ENCODE data around the gene EBI3.
A peak's percentile ranks its signal among the peaks of the same experiment; 100 is the strongest.
"Not testable (repeated sequence)": the region's sequence is repeated elsewhere in the genome, so short reads cannot be mapped to it uniquely, and the experiment has no call there.

EBI3 gene

DNA sequence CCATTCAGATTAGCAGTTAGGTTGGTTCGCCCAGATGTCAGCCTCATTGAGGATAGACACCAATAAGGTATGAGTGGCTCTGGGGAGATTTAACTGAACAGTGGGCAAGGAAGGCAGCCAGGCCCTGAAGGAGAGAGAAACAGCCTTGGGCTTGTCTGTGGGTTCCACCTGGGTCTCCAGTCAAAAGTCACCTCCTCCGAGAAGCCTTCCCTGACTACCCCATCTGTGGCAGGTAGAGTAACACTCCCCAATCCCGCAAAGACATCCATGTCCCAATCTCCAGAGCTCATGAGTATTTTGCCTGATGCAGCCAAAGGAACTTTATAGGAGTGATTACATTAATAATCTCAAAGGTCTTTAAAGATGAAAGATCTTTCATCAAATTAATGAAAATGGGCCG is 9.5 kb downstream of the EBI3 start:
- H3K4me1 ChIP-seq (ENCODE audit: control insufficient read depth in 1 of 2, insufficient read depth in 2 of 2, low read length in 2 of 2) = no peaks in the 10 kb centered on the region
- no peak overlapping the region for H2BK12ac ChIP-seq (ENCODE audit: low read length)
- no peak overlapping the region for H4K8ac ChIP-seq (ENCODE audit: low read depth, low read length)
- WGBS (ENCODE audit: extremely low coverage, insufficient coverage, insufficient read length) = no CpG with 5 or more reads among the region's 4 CpGs
- H3K14ac ChIP-seq (ENCODE audit: low read length) = no peak overlapping the region
- H3K4me2 ChIP-seq (ENCODE audit: low read length) = no peak overlapping the region
- no peak overlapping the region for H3K9ac ChIP-seq (ENCODE audit: low read length)
- no peak overlapping the region for H2BK120ac ChIP-seq (ENCODE audit: insufficient read depth, low read length, poor library complexity)
- H3K27me3 ChIP-seq (ENCODE audit: insufficient read depth, low read length) = no peaks in the 10 kb centered on the region
- no peak overlapping the region for H4K12ac ChIP-seq (ENCODE audit: low read depth, low read length)
- H4K91ac ChIP-seq (ENCODE audit: low read depth, low read length) = no peak overlapping the region
- H3K79me2 ChIP-seq (ENCODE audit: control insufficient read depth, insufficient read depth, low read length, poor library complexity) = no peaks in the 10 kb centered on the region
- H3K9me3 ChIP-seq (ENCODE audit: insufficient read depth, low read depth, low read length) = peaks cover 3% of the 10 kb centered on the region
- H3K36me3 ChIP-seq (ENCODE audit: control insufficient read depth in 1 of 2, insufficient read depth in 2 of 2, low read length in 2 of 2) = no peaks in the 10 kb centered on the region
- H2AK5ac ChIP-seq (ENCODE audit: low read length) = no peak overlapping the region
- H2AFZ ChIP-seq (ENCODE audit: insufficient read depth, low read length, poor library complexity) = no peak overlapping the region
- H3K79me1 ChIP-seq (ENCODE audit: low read length) = no peaks in the 10 kb centered on the region
- no peak overlapping the region for H3K27ac ChIP-seq (ENCODE audit: low read depth, low read length)
- no peak for DNase-seq
- no peak overlapping the region for H2BK5ac ChIP-seq (ENCODE audit: low read depth, low read length, poor library complexity)
- H3K4me3 ChIP-seq (ENCODE audit: low read depth, low read length) = no peak overlapping the region
- no peak overlapping the region for H3K23ac ChIP-seq (ENCODE audit: low read length)
- no peak overlapping the region for H3K4ac ChIP-seq (ENCODE audit: low read depth, low read length)
- H3K18ac ChIP-seq (ENCODE audit: low read length) = no peak overlapping the region

DNA sequence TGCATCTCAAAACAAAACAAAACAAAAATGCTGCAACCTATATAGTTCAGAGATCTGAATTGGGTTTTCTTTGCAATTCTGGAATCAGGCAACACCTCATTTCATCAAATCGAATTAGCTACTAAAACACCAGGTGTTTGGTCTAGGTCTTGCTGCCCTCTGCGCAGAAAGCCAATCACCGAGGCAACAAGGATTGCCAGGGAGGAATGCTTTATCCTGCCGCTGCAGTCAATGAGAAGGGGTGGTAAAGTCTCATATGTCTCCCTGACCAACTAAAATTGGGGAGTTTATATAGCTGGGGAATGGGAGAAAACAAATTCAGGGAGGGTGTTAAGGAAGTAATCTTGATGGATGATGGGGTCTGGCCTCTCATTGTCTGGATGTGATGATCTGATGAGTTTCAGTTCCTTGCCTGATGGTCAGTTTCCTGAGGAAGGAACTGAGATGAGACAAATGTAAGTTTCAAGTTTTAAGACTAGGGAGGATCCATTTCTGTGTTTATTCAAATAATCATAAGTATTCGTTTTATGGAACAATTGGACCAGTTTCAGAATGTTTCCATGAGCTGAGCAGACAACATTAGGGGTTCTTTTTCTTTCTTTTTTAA is 12.6 kb downstream of the EBI3 start:
- Histone ChIP-seq H3K23ac (ENCODE audit: low read length) (no peak overlapping the region), H2BK12ac (ENCODE audit: low read length) (no peak overlapping the region), H3K9me3 (ENCODE audit: insufficient read depth, low read depth, low read length) (peaks cover 3% of the 10 kb centered on the region), H3K79me1 (ENCODE audit: low read length) (peaks cover 4% of the 10 kb centered on the region), H3K27me3 (ENCODE audit: insufficient read depth, low read length) (no peaks in the 10 kb centered on the region), H3K4me3 (ENCODE audit: low read depth, low read length) (no peak overlapping the region), H3K27ac (ENCODE audit: low read depth, low read length) (no peak overlapping the region), H3K18ac (ENCODE audit: low read length) (no peak overlapping the region), H3K4me2 (ENCODE audit: low read length) (no peak overlapping the region), H4K91ac (ENCODE audit: low read depth, low read length) (no peak overlapping the region), H3K4me1 (ENCODE audit: control insufficient read depth in 1 of 2, insufficient read depth in 2 of 2, low read length in 2 of 2) (peaks cover 0 to 3% of the 10 kb centered on the region in 2 experiments), H3K4ac (ENCODE audit: low read depth, low read length) (no peak overlapping the region), H3K9ac (ENCODE audit: low read length) (no peak overlapping the region), H2AK5ac (ENCODE audit: low read length) (no peak overlapping the region), H3K36me3 (ENCODE audit: control insufficient read depth in 1 of 2, insufficient read depth in 2 of 2, low read length in 2 of 2) (no peaks in the 10 kb centered on the region), H4K12ac (ENCODE audit: low read depth, low read length) (no peak overlapping the region), H3K14ac (ENCODE audit: low read length) (no peak overlapping the region), H2BK120ac (ENCODE audit: insufficient read depth, low read length, poor library complexity) (no peak overlapping the region), H2AFZ (ENCODE audit: insufficient read depth, low read length, poor library complexity) (no peak overlapping the region), H2BK5ac (ENCODE audit: low read depth, low read length, poor library complexity) (no peak overlapping the region), H3K79me2 (ENCODE audit: control insufficient read depth, insufficient read depth, low read length, poor library complexity) (peaks cover under 1% of the 10 kb centered on the region), H4K8ac (ENCODE audit: low read depth, low read length) (no peak overlapping the region)
- no peak for DNase-seq
- no CpG with 5 or more reads among the region's 5 CpGs for WGBS (ENCODE audit: extremely low coverage, insufficient coverage, insufficient read length)

DNA sequence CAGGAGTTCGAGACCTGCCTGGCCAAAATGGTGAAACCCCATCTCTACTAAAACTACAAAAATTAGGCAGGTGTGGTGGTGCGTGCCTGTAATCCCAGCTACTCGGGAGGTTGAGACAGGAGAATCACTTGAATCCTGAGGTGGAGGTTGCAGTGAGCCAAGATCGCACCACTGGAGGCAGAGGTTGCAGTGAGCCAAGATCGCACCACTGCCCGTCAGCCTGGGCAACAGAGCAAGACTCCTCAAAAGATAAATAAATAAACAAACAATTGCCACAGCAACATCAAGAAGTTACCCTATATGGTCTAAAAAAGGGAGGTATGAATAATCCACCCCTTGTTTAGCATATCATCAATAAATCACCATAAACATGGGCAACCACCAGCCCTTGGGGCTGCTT is 16.6 kb downstream of the EBI3 start:
- not testable (repeated sequence) for H3K27me3 ChIP-seq (ENCODE audit: insufficient read depth, low read length); H3K79me1 ChIP-seq (ENCODE audit: low read length); H3K79me2 ChIP-seq (ENCODE audit: control insufficient read depth, insufficient read depth, low read length, poor library complexity); H3K14ac ChIP-seq (ENCODE audit: low read length); H3K9ac ChIP-seq (ENCODE audit: low read length); H3K4me1 ChIP-seq (ENCODE audit: control insufficient read depth in 1 of 2, insufficient read depth in 2 of 2, low read length in 2 of 2); H3K18ac ChIP-seq (ENCODE audit: low read length); H2BK12ac ChIP-seq (ENCODE audit: low read length); H3K9me3 ChIP-seq (ENCODE audit: insufficient read depth, low read depth, low read length); H2BK5ac ChIP-seq (ENCODE audit: low read depth, low read length, poor library complexity); H3K4ac ChIP-seq (ENCODE audit: low read depth, low read length); H3K4me2 ChIP-seq (ENCODE audit: low read length); H2AK5ac ChIP-seq (ENCODE audit: low read length); H3K27ac ChIP-seq (ENCODE audit: low read depth, low read length); H2AFZ ChIP-seq (ENCODE audit: insufficient read depth, low read length, poor library complexity); H2BK120ac ChIP-seq (ENCODE audit: insufficient read depth, low read length, poor library complexity); H3K4me3 ChIP-seq (ENCODE audit: low read depth, low read length); H4K12ac ChIP-seq (ENCODE audit: low read depth, low read length); H3K23ac ChIP-seq (ENCODE audit: low read length); H4K91ac ChIP-seq (ENCODE audit: low read depth, low read length); DNase-seq
- H4K8ac ChIP-seq (ENCODE audit: low read depth, low read length) = peak overlapping the region; percentile 99
- WGBS (ENCODE audit: extremely low coverage, insufficient coverage, insufficient read length) = no CpG with 5 or more reads among the region's 6 CpGs
- H3K36me3 ChIP-seq (ENCODE audit: control insufficient read depth in 1 of 2, insufficient read depth in 2 of 2, low read length in 2 of 2) = peaks cover 15 to 18% of the 10 kb centered on the region in 2 experiments

DNA sequence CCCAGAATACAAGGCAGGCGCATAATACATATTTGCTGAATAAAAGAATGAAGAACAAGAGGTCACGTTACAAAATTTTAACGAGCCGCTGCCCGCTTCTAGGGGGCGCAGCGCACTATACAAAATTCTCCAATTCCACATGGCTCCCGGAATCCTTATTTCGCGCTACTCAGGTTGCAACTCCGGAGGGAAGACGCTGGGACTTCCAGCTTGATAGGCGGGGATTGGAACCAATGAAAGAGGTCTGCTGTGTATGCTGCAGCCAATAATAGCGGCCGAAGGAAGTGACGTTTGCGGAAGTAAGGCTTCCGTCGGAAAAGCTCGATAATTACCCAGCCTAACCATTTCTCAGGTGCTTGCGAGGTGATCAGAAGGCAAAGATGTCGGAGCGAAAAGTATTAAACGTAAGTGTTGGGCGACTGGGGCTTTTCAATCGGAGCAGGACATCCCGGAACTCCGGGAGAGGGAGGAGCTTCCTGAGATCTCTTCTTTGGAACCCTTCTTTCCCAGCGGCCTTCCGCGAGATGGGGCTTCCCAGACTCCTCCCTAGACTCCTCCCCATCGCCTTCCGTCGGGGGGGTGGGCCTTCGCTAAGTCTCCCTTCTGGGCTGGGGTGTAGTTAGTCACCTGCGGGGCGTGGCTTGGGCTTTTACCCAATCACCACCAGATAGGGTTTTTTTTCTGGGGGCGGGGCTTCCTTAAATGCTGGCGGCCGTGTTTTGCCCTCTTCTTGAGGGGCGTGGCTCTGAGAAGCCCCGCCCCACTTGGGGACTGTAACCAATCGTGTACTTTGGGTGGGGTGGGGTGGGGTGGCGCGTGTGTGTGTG is 17.7 kb downstream of the EBI3 start, which contains the start of gene YJU2:
YJU2 (plus strand) TSS at position 314 of the 827 bp plus-strand sequence; CDS start at position 381, 67 bp downstream.
- Histone ChIP-seq H3K4ac (ENCODE audit: low read depth, low read length) (peak within 1 kb of the TSS; percentile 89), H3K4me3 (ENCODE audit: low read depth, low read length) (peak within 1 kb of the TSS; percentile 83), H3K23ac (ENCODE audit: low read length) (no peak within 1 kb of the TSS), H3K14ac (ENCODE audit: low read length) (peak within 1 kb of the TSS; percentile 92), H2BK12ac (ENCODE audit: low read length) (peak within 1 kb of the TSS; percentile 24), H3K79me1 (ENCODE audit: low read length) (peaks cover 5% of the 10 kb centered on the region), H2AK5ac (ENCODE audit: low read length) (peak within 1 kb of the TSS; percentile 57), H2BK5ac (ENCODE audit: low read depth, low read length, poor library complexity) (peak within 1 kb of the TSS; percentile 97), H4K8ac (ENCODE audit: low read depth, low read length) (peak within 1 kb of the TSS; percentile 99), H3K79me2 (ENCODE audit: control insufficient read depth, insufficient read depth, low read length, poor library complexity) (peaks cover 2% of the 10 kb centered on the region), H3K9me3 (ENCODE audit: insufficient read depth, low read depth, low read length) (no peaks in the 10 kb centered on the region), H3K27me3 (ENCODE audit: insufficient read depth, low read length) (no peaks in the 10 kb centered on the region), H3K18ac (ENCODE audit: low read length) (peak within 1 kb of the TSS; percentile 92), H4K12ac (ENCODE audit: low read depth, low read length) (peak within 1 kb of the TSS; percentile 99), H3K4me1 (ENCODE audit: control insufficient read depth in 1 of 2, insufficient read depth in 2 of 2, low read length in 2 of 2) (peaks cover 3% of the 10 kb centered on the region in 2 experiments), H3K36me3 (ENCODE audit: control insufficient read depth in 1 of 2, insufficient read depth in 2 of 2, low read length in 2 of 2) (peaks cover 22 to 26% of the 10 kb centered on the region in 2 experiments), H3K27ac (ENCODE audit: low read depth, low read length) (peak within 1 kb of the TSS; percentile 91), H2BK120ac (ENCODE audit: insufficient read depth, low read length, poor library complexity) (peak within 1 kb of the TSS; percentile 92), H3K9ac (ENCODE audit: low read length) (peak within 1 kb of the TSS; percentile 94), H4K91ac (ENCODE audit: low read depth, low read length) (peak within 1 kb of the TSS; percentile 96), H2AFZ (ENCODE audit: insufficient read depth, low read length, poor library complexity) (peak within 1 kb of the TSS; percentile 97), H3K4me2 (ENCODE audit: low read length) (peak within 1 kb of the TSS; percentile 76)
- no CpG with 5 or more reads among the region's 45 CpGs for WGBS (ENCODE audit: extremely low coverage, insufficient coverage, insufficient read length)
- DNase-seq = peak; percentile 99 to 100

Data from trophoblast cell (in vitro differentiated cells and primary cell).